Breast epithelium (tissue), 4 donors: ENCODE results near the gene HAO1. TPM values are rescaled to one million over a fixed set of nuclear protein-coding genes. Genes with fewer than 3 reads are reported as not detected.

Experiments used
- DNase-seq, 2 donors: peaks; one replicate each; pipeline ENCODE4 v3.0.0-alpha.2; 2019; ENCODE audit warnings: low spot score in 2 of 2
- H3K27ac ChIP-seq, 2 donors: fragments of 200-600 bp; sonication (generic) in 1 of 2; one replicate each; pipeline ENCODE4 v1.5.1; 2016 to 2019; ENCODE audit warnings: mild to moderate bottlenecking in 1 of 2
- H3K27me3 ChIP-seq, 2 donors: fragments of 200-600 bp; sonication (generic) in 1 of 2; one replicate each; pipeline versions ENCODE4 v1.5.1 to v1.6.0; 2017 to 2019; ENCODE audit warnings: control low read depth in 1 of 2, mild to moderate bottlenecking in 1 of 2
- H3K36me3 ChIP-seq: fragments of 200-600 bp; one replicate; pipeline ENCODE4 v1.5.1; 2019
- H3K4me1 ChIP-seq, 2 donors: fragments of 200-600 bp; sonication (generic); one replicate each; pipeline ENCODE4 v1.5.1; 2016 to 2019; ENCODE audit warnings: control low read depth in 1 of 2
- H3K4me3 ChIP-seq, 3 donors: fragments of 200-600 bp; sonication (generic); 1 replicate in 2 of 3; 2 replicates in 1 of 3; pipeline ENCODE4 v1.5.1; 2016 to 2019; ENCODE audit warnings: mild to moderate bottlenecking in 3 of 3, moderate library complexity in 2 of 3
- H3K9me3 ChIP-seq, 2 donors: fragments of 200-600 bp; sonication (generic) in 1 of 2; one replicate each; pipeline ENCODE4 v1.5.1; 2016 to 2019; ENCODE audit warnings: control low read depth in 1 of 2
- CTCF ChIP-seq, 3 donors: fragments of 450-650 bp; IDR thresholded peaks; one replicate each; pipeline ENCODE4 v1.5.1; 2016 to 2017; ENCODE audit warnings: antibody characterized with exemption in 3 of 3, mild to moderate bottlenecking in 3 of 3, moderate library complexity in 3 of 3
- POLR2A ChIP-seq: fragments of 450-650 bp; IDR thresholded peaks from one replicate; pipeline ENCODE4 v1.6.1; 2016; ENCODE audit warnings: antibody characterized with exemption, mild to moderate bottlenecking, moderate library complexity
- POLR2AphosphoS5 ChIP-seq, 3 donors: sonication (generic); formaldehyde crosslinking; IDR thresholded peaks; one replicate each; pipeline ENCODE4 v1.6.1; 2017; ENCODE audit warnings: antibody characterized with exemption in 3 of 3
- intact Hi-C: fragments of 100-400 bp; cut with DNase I; formaldehyde crosslinking; loops from one replicate; pipeline ENCODE4 v1.15.1; 2023; ENCODE audit warnings: low total_unique reads
- total RNA-seq, 3 donors: library from RNA; depleted of rRNA; stranded (reverse); fragments of >200 nt; gene quantifications; one replicate each; pipeline ENCODE4 v1.1.0, GENCODE V29; 2016

HAO1 gene
- total RNA-seq, 3 donors from 2014 or later: not detected

- DNase-seq: no peak
- Histone ChIP-seq H3K36me3 (no peaks in the 10 kb centered on the region), H3K4me3 (no peak overlapping the region), H3K27me3 (no peaks in the 10 kb centered on the region), H3K27ac (no peak overlapping the region), H3K9me3 (no peaks in the 10 kb centered on the region), H3K4me1 (no peaks in the 10 kb centered on the region)
- intact Hi-C loops: no loop called here
- TF ChIP-seq CTCF (IDR thresholded peaks at IDR 0.05) (no peak), POLR2A (no peak), POLR2AphosphoS5 (IDR thresholded peaks at IDR 0.05) (no peak)
These were observed 42.4 kb downstream of the HAO1 start for GRCh38 chr20:7897781-7898364.

GRCh38 chr20:7893014-7893730 lies 47.1 kb downstream of the HAO1 start:
- no peak for DNase-seq
- Histone ChIP-seq H3K27ac (no peak overlapping the region), H3K9me3 (no peaks in the 10 kb centered on the region), H3K27me3 (no peaks in the 10 kb centered on the region), H3K4me1 (no peaks in the 10 kb centered on the region), H3K36me3 (no peaks in the 10 kb centered on the region), H3K4me3 (no peak overlapping the region)
- intact Hi-C loops: no loop called here
- TF ChIP-seq POLR2AphosphoS5 (IDR thresholded peaks at IDR 0.05): no peak
- TF ChIP-seq POLR2A: no peak
- TF ChIP-seq CTCF (IDR thresholded peaks at IDR 0.05): no peak

- Histone ChIP-seq H3K36me3 (no peaks in the 10 kb centered on the region), H3K27me3 (no peaks in the 10 kb centered on the region), H3K27ac (no peak overlapping the region), H3K4me1 (no peaks in the 10 kb centered on the region), H3K9me3 (no peaks in the 10 kb centered on the region), H3K4me3 (no peak overlapping the region)
- TF ChIP-seq POLR2A (no peak), POLR2AphosphoS5 (IDR thresholded peaks at IDR 0.05) (no peak)
- intact Hi-C loops: no loop called here
- no peak for DNase-seq
These were observed 48.6 kb downstream of the HAO1 start for GRCh38 chr20:7891705-7892104.

GRCh38 chr20:7889736-7890135 lies 50.5 kb downstream of the HAO1 start:
- DNase-seq: no peak
- no peak for TF ChIP-seq POLR2AphosphoS5 (IDR thresholded peaks at IDR 0.05)
- no peak for TF ChIP-seq CTCF (IDR thresholded peaks at IDR 0.05)
- no peak for TF ChIP-seq POLR2A
- Histone ChIP-seq H3K4me1 (no peaks in the 10 kb centered on the region), H3K9me3 (no peaks in the 10 kb centered on the region), H3K36me3 (no peaks in the 10 kb centered on the region), H3K27ac (no peak overlapping the region), H3K4me3 (no peak overlapping the region), H3K27me3 (no peaks in the 10 kb centered on the region)
- intact Hi-C loops: no loop called here

GRCh38 chr20:7883741-7884140 lies 56.5 kb downstream of the HAO1 start:
- Histone ChIP-seq H3K9me3 (no peaks in the 10 kb centered on the region), H3K4me1 (no peaks in the 10 kb centered on the region), H3K27ac (no peak overlapping the region), H3K27me3 (no peaks in the 10 kb centered on the region), H3K36me3 (no peaks in the 10 kb centered on the region), H3K4me3 (no peak overlapping the region)
- no peak for DNase-seq
- intact Hi-C loops: loop anchor here (5.0 kb wide), 1 partner anchor 684 kb away; no protein-coding TSS in a partner anchor
- TF ChIP-seq POLR2AphosphoS5 (IDR thresholded peaks at IDR 0.05): no peak

- no peaks in the 10 kb centered on the region for H3K4me1 ChIP-seq
- no peak for DNase-seq
- H3K27me3 ChIP-seq: no peaks in the 10 kb centered on the region
- H3K36me3 ChIP-seq: no peaks in the 10 kb centered on the region
- intact Hi-C loops: loop anchor here (5.0 kb wide), 1 partner anchor 684 kb away; no protein-coding TSS in a partner anchor
- H3K9me3 ChIP-seq: no peaks in the 10 kb centered on the region
- TF ChIP-seq CTCF (IDR thresholded peaks at IDR 0.05): no peak
- TF ChIP-seq POLR2AphosphoS5 (IDR thresholded peaks at IDR 0.05): no peak
- TF ChIP-seq POLR2A: no peak
- no peak overlapping the region for H3K4me3 ChIP-seq
- no peak overlapping the region for H3K27ac ChIP-seq
These were observed 56.9 kb downstream of the HAO1 start for GRCh38 chr20:7883309-7883708.
